Immature natural killer cell (primary cell): Measurements from ENCODE around the gene TRIM13. TPM values are rescaled to one million over a fixed set of nuclear protein-coding genes. Genes with fewer than 3 reads are reported as not detected.
A peak's percentile ranks its signal among the peaks of the same experiment; 100 is the strongest.
"Not testable (repeated sequence)": the region's sequence is repeated elsewhere in the genome, so short reads cannot be mapped to it uniquely, and the experiment has no call there.

Experiments used
- DNase-seq, 3 donors: peaks; one replicate each; pipeline ENCODE4 v3.0.0; 2022; ENCODE audit warnings: mixed read lengths in 1 of 3
- H3K27ac Mint-ChIP-seq, 6 donors: one replicate each; pipeline ENCODE4 v1.8.0; 2020; ENCODE audit warnings: mixed read lengths in 6 of 6, mild to moderate bottlenecking in 5 of 6, inconsistent platforms in 4 of 6, moderate library complexity in 3 of 6
- H3K27me3 Mint-ChIP-seq, 3 donors: one replicate each; pipeline ENCODE4 v1.8.0; 2020 to 2021; ENCODE audit warnings: low read depth in 3 of 3, mild to moderate bottlenecking in 3 of 3, mixed read lengths in 3 of 3, moderate library complexity in 3 of 3, inconsistent platforms in 1 of 3
- H3K36me3 Mint-ChIP-seq, 3 donors: one replicate each; pipeline ENCODE4 v1.8.0; 2020; ENCODE audit warnings: mixed read lengths in 3 of 3, inconsistent platforms in 2 of 3, mild to moderate bottlenecking in 2 of 3
- H3K4me1 Mint-ChIP-seq, 2 donors: one replicate each; pipeline ENCODE4 v1.8.0; 2020; ENCODE audit warnings: inconsistent platforms in 2 of 2, mild to moderate bottlenecking in 2 of 2, mixed read lengths in 2 of 2, moderate library complexity in 1 of 2
- H3K4me3 Mint-ChIP-seq, 5 donors: one replicate each; pipeline ENCODE4 v1.8.0; 2020; ENCODE audit warnings: mild to moderate bottlenecking in 5 of 5, mixed read lengths in 5 of 5, inconsistent platforms in 3 of 5, moderate library complexity in 3 of 5
- H3K9me3 Mint-ChIP-seq, 6 donors: one replicate each; pipeline ENCODE4 v1.8.0; 2020; ENCODE audit warnings: mild to moderate bottlenecking in 6 of 6, mixed read lengths in 6 of 6, inconsistent platforms in 4 of 6, moderate library complexity in 3 of 6
- polyA plus RNA-seq, 3 donors: library from polyadenylated mRNA; unstranded; fragments of 300-500 nt; fragmentation: Illumina TruSeq; gene quantifications; one replicate each; pipeline ENCODE4 v1.2.3, GENCODE V29; 2021

Gene TRIM13, protein sequence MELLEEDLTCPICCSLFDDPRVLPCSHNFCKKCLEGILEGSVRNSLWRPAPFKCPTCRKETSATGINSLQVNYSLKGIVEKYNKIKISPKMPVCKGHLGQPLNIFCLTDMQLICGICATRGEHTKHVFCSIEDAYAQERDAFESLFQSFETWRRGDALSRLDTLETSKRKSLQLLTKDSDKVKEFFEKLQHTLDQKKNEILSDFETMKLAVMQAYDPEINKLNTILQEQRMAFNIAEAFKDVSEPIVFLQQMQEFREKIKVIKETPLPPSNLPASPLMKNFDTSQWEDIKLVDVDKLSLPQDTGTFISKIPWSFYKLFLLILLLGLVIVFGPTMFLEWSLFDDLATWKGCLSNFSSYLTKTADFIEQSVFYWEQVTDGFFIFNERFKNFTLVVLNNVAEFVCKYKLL
- polyA plus RNA-seq, result 10 to 100 TPM in 2 of 3 donors, 1 to 10 TPM in 1; 6.4 to 14.3 (median 14.0) TPM

DNA sequence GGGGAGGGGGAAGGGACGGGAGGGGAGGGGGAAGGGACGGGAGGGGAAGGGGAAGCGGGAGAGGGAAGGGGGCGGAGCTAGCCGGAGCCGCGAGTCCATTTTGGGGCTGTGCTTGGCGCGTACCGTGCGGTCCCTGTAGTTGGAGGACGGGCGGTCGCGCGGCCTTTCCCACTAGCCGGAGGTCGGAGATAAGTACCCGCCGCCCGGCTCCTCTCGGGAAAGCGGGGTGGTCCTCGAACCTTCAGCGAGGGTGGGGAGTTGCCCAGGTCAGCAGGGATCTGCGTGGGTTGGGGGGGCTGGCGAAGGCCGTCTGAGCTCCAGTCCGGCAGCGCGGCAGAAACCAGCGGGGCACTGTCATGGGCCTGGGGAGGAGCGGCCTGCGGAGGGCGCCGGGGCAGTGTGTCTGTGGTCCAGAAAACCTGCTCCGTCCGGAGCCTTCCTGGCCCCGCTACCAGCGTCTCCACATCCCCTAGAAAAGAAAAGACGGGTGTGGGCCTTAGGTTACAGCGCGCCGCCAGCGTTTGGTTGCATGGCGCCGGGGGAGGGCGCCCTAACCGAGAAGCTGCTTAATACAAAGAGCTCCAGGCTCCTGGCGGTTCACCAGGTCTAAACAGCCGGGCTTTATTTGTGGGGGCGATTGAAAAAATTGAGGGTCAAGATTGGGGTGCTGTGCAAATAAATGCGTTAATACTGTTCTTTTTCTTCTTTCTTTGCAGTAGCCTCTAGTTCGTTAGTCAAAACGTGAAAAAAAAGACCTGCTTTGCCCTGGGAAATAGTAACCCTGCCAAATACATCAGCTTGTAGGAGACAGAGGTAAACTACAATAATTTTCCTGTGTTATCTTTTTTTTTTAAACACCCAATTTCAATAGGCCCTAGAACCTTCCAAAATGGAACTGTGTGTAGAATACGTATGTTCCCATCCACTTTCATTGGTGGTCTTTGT is at the start of gene TRIM13:
Gene TRIM13, plus strand, starts transcription at position 92 of the 945 bp plus-strand sequence. CDS start 14,899 bp downstream, outside the sequence.
- Mint-ChIP-seq H3K27me3 (peaks cover 2 to 21% (median 15%) of the 10 kb centered on the region in 3 donors), H3K36me3 (peaks cover 0 to 3% (median 0%) of the 10 kb centered on the region in 3 donors), H3K27ac (peak within 1 kb of the TSS; percentile 85 to 94 (median 88)), H3K9me3 (no peaks in the 10 kb centered on the region), H3K4me3 (peak within 1 kb of the TSS; percentile 85 to 92 (median 89)), H3K4me1 (peaks cover 33 to 55% of the 10 kb centered on the region in 2 donors)
- DNase-seq, result peak; percentile 76 to 80 (median 80)

DNA sequence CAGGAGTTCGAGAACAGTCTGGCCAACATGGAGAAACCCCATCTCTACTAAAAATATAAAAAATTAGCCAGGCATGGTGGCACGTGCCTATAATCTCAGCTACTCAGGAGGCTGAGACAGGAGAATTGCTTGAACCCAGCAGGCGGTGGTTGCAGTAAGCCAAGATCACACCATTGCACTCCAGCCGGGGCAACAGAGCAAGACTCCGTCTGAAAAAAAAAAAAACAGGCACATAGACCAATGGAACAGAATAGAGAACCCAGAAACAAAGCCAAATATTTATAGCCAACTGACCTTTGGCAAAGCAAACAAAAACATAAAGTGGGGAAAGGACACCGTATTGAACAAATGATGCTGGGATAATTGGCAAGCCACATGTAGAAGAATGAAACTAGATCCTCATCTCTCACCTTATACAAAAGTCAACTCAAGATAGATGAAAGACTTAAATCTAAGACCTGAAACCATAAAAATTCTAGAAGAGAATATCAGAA is 48.0 kb upstream of the TRIM13 start:
- not testable (repeated sequence) for DNase-seq, H3K27me3 Mint-ChIP-seq, H3K27ac Mint-ChIP-seq, H3K4me3 Mint-ChIP-seq, H3K4me1 Mint-ChIP-seq, H3K9me3 Mint-ChIP-seq
- peaks cover 0 to 23% (median 5%) of the 10 kb centered on the region in 3 donors for H3K36me3 Mint-ChIP-seq

GRCh38 chr13:49951754-49952535 is 44.9 kb upstream of the TRIM13 start:
- Mint-ChIP-seq H3K4me1 (no peaks in the 10 kb centered on the region), H3K36me3 (peaks cover 0 to 6% (median 4%) of the 10 kb centered on the region in 3 donors), H3K27ac (no peak overlapping the region), H3K4me3 (no peak overlapping the region), H3K27me3 (peaks cover 0 to 7% (median 0%) of the 10 kb centered on the region in 3 donors), H3K9me3 (peaks cover 0 to 6% (median 0%) of the 10 kb centered on the region in 6 donors)
- no peak for DNase-seq

GRCh38 chr13:49953560-49953959 is 43.3 kb upstream of the TRIM13 start:
- Mint-ChIP-seq H3K9me3 (peaks cover 0 to 6% (median 0%) of the 10 kb centered on the region in 6 donors), H3K27me3 (peaks cover 0 to 4% (median 0%) of the 10 kb centered on the region in 3 donors), H3K27ac (no peak overlapping the region), H3K36me3 (peaks cover 0 to 7% (median 7%) of the 10 kb centered on the region in 3 donors), H3K4me3 (no peak overlapping the region), H3K4me1 (no peaks in the 10 kb centered on the region)
- DNase-seq, result no peak

GRCh38 chr13:49954674-49955455 is 42.0 kb upstream of the TRIM13 start:
- H3K4me1 Mint-ChIP-seq, result no peaks in the 10 kb centered on the region
- peaks cover 0 to 7% (median 4%) of the 10 kb centered on the region in 3 donors for H3K36me3 Mint-ChIP-seq
- H3K27me3 Mint-ChIP-seq, result peaks cover 0 to 4% (median 0%) of the 10 kb centered on the region in 3 donors
- H3K27ac Mint-ChIP-seq, result no peak overlapping the region
- H3K4me3 Mint-ChIP-seq, result no peak overlapping the region
- H3K9me3 Mint-ChIP-seq, result no peaks in the 10 kb centered on the region
- no peak for DNase-seq

GRCh38 chr13:49956131-49956530 is 40.7 kb upstream of the TRIM13 start:
- H3K27ac Mint-ChIP-seq, result no peak overlapping the region
- peaks cover 7 to 10% (median 8%) of the 10 kb centered on the region in 3 donors for H3K36me3 Mint-ChIP-seq
- H3K4me3 Mint-ChIP-seq, result no peak overlapping the region

GRCh38 chr13:49958321-49958720 is 38.5 kb upstream of the TRIM13 start:
- H3K36me3 Mint-ChIP-seq, result peaks cover 12 to 25% (median 16%) of the 10 kb centered on the region in 3 donors
- no peak overlapping the region for H3K4me3 Mint-ChIP-seq
- H3K27me3 Mint-ChIP-seq, result peaks cover 0 to 4% (median 0%) of the 10 kb centered on the region in 3 donors
- H3K9me3 Mint-ChIP-seq, result peaks cover 0 to 10% (median 6%) of the 10 kb centered on the region in 6 donors
- H3K27ac Mint-ChIP-seq, result no peak overlapping the region
- H3K4me1 Mint-ChIP-seq, result no peaks in the 10 kb centered on the region
- no peak for DNase-seq

More at GRCh38 chr13:49956131-49956530, 40.7 kb upstream of the TRIM13 start:
- Mint-ChIP-seq H3K27me3 (peaks cover 0 to 4% (median 0%) of the 10 kb centered on the region in 3 donors), H3K9me3 (no peaks in the 10 kb centered on the region), H3K4me1 (no peaks in the 10 kb centered on the region)
- no peak for DNase-seq

DNA sequence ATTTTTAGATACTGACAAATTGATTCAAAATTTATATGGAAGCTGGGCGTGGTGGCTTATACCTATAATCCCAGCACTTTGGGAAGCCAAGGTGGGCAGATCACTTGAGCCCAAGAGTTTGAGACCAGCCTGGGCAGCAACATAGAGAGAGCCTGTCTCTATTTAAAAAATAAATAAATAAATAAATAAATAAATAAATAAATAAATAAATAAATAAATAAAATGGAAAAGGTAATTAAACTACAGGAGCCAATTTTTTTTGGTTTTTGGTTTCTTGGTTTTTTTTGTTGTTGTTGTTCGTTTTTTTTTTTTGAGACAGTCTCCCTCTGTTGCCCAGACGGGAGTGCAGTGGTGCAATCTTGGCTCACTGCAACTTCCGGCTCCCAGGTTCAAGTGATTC is 29.4 kb upstream of the TRIM13 start:
- peaks cover 0 to 29% (median 10%) of the 10 kb centered on the region in 6 donors for H3K9me3 Mint-ChIP-seq
- no peak overlapping the region for H3K4me3 Mint-ChIP-seq
- no peak for DNase-seq
- no peaks in the 10 kb centered on the region for H3K4me1 Mint-ChIP-seq
- peaks cover 0 to 2% (median 1%) of the 10 kb centered on the region in 3 donors for H3K27me3 Mint-ChIP-seq
- no peak overlapping the region for H3K27ac Mint-ChIP-seq
- peaks cover 14 to 42% (median 36%) of the 10 kb centered on the region in 3 donors for H3K36me3 Mint-ChIP-seq

DNA sequence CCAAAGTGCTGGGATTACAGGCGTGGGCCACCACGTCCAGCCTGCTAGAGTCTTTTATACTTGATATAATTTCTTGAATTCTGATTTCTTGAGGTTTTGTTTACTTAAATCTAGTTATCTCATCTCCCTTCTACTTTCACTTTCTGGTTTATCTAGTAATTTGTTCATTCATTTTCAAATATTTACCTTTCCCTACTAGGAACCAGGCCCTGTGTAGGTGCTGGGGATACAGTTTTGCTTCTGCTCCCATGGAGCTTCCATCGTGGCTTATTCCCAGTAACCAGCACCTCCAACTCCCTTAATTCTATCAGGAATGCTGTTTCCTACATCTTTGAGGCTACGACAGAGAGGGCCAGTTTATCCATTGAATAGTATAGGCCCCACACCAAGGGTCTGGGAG is 24.1 kb upstream of the TRIM13 start:
- no peak for DNase-seq
- no peaks in the 10 kb centered on the region for H3K9me3 Mint-ChIP-seq
- no peak overlapping the region for H3K4me3 Mint-ChIP-seq
- peaks cover 0 to 2% of the 10 kb centered on the region in 2 donors for H3K4me1 Mint-ChIP-seq
- no peak overlapping the region for H3K27ac Mint-ChIP-seq
- peaks cover 0 to 6% (median 0%) of the 10 kb centered on the region in 3 donors for H3K36me3 Mint-ChIP-seq
- peaks cover 0 to 1% (median 0%) of the 10 kb centered on the region in 3 donors for H3K27me3 Mint-ChIP-seq

- Mint-ChIP-seq H3K27ac (no peak overlapping the region), H3K36me3 (no peaks in the 10 kb centered on the region), H3K9me3 (no peaks in the 10 kb centered on the region), H3K27me3 (peaks cover 0 to 1% (median 0%) of the 10 kb centered on the region in 3 donors), H3K4me1 (peaks cover 0 to 2% of the 10 kb centered on the region in 2 donors), H3K4me3 (no peak overlapping the region)
- no peak for DNase-seq
Measured at GRCh38 chr13:49975826-49976225, 21.0 kb upstream of the TRIM13 start.

- Mint-ChIP-seq H3K4me1 (peaks cover 0 to 2% of the 10 kb centered on the region in 2 donors), H3K27ac (no peak overlapping the region), H3K36me3 (peaks cover 0 to under 1% (median 0%) of the 10 kb centered on the region in 3 donors), H3K9me3 (no peaks in the 10 kb centered on the region), H3K27me3 (peaks cover 0 to 1% (median 0%) of the 10 kb centered on the region in 3 donors), H3K4me3 (no peak overlapping the region)
- DNase-seq, result peak; percentile 61 to 69 (median 63)
Measured at GRCh38 chr13:49976314-49977258, 20.3 kb upstream of the TRIM13 start.
